ENCODE measurements around the gene TENM4. TPM values are rescaled to one million over a fixed set of nuclear protein-coding genes. Genes with fewer than 3 reads are reported as not detected.

The TENM4 gene
- total and polyA plus RNA-seq, 10 of the 15 experiments (the other 5 are each of a cell fraction or from before 2014, with no cell fraction given) = 0.03 to 0.12 (median 0.06) TPM; not detected in 7

GRCh38 chr11:79044201-79044600, 396.6 kb downstream of the TENM4 start:
- ATAC-seq (no peak), DNase-seq (ENCODE audit: low read depth, low spot score) (no peak), FAIRE-seq (no peak)
- BruUV-seq (replicated peaks) = no TSS peak
- Histone ChIP-seq H3K4me3 (no peak overlapping the region), H3K9ac (ENCODE audit: control insufficient read depth, insufficient read depth, low read length) (no peak overlapping the region), H3K27me3 (replicated peaks in 1 of 2; ENCODE audit: control insufficient read depth in 2 of 2, insufficient read depth in 2 of 2, low read length in 1 of 2) (no peaks in the 10 kb centered on the region; a peak in 2 of 4 replicates), H3K79me2 (ENCODE audit: control insufficient read depth, insufficient read depth, low read length) (no peaks in the 10 kb centered on the region), H4K20me1 (ENCODE audit: control insufficient read depth, insufficient read depth) (no peaks in the 10 kb centered on the region), H3K36me3 (ENCODE audit: control insufficient read depth in 2 of 2, insufficient read depth in 2 of 2, low read length in 1 of 2) (no peaks in the 10 kb centered on the region), H2AFZ (ENCODE audit: control insufficient read depth, low read depth, low read length) (no peak overlapping the region), H3K4me2 (ENCODE audit: control insufficient read depth, insufficient read depth) (no peak overlapping the region), H3K4me1 (ENCODE audit: control insufficient read depth, insufficient read depth, low read length) (no peaks in the 10 kb centered on the region), H3K9me3 (replicated peaks; ENCODE audit: control insufficient read depth, insufficient read depth, low read length) (no peaks in the 10 kb centered on the region), H3K27ac (ENCODE audit: control insufficient read depth, insufficient read depth) (no peak overlapping the region)
- ChIA-PET RAD21 (ENCODE audit: unreplicated experiment) (interaction anchor here (1.3 kb wide), 1 partner anchor 56 kb away, joined by 3 read pairs; no protein-coding TSS in a partner anchor), CTCF (interaction anchor here (1.2 kb wide), 1 partner anchor 10 kb away, joined by 6 read pairs; no protein-coding TSS in a partner anchor), SMC1A (ENCODE audit: uncharacterized antibody, unreplicated experiment) (interaction anchor here (1.6 to 2.1 kb wide), 2 partner anchors 9 to 10 kb away, joined by 5 read pairs; no protein-coding TSS in a partner anchor), POLR2A (no interaction called here)
- TF ChIP-seq NR2C1 (IDR thresholded peaks at IDR 0.05) = no peak
- TF ChIP-seq POLR2AphosphoS5 (IDR thresholded peaks at IDR 0.05; ENCODE audit: low read length) = no peak
- TF ChIP-seq CHD2 (IDR thresholded peaks at IDR 0.05; ENCODE audit: borderline replicate concordance, low read depth, low read length) = no peak
- TF ChIP-seq, protein P1, sequence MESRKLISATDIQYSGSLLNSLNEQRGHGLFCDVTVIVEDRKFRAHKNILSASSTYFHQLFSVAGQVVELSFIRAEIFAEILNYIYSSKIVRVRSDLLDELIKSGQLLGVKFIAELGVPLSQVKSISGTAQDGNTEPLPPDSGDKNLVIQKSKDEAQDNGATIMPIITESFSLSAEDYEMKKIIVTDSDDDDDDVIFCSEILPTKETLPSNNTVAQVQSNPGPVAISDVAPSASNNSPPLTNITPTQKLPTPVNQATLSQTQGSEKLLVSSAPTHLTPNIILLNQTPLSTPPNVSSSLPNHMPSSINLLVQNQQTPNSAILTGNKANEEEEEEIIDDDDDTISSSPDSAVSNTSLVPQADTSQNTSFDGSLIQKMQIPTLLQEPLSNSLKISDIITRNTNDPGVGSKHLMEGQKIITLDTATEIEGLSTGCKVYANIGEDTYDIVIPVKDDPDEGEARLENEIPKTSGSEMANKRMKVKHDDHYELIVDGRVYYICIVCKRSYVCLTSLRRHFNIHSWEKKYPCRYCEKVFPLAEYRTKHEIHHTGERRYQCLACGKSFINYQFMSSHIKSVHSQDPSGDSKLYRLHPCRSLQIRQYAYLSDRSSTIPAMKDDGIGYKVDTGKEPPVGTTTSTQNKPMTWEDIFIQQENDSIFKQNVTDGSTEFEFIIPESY (IDR thresholded peaks at IDR 0.05) = no peak
- no peak for TF ChIP-seq RAD51 (IDR thresholded peaks at IDR 0.05)
- no peak for TF ChIP-seq ZZZ3 (IDR thresholded peaks at IDR 0.05; ENCODE audit: control insufficient read depth, insufficient read length, low read depth)
- no peak for TF ChIP-seq ZBTB11 (CRISPR knock-in tag; IDR thresholded peaks at IDR 0.05)
- TF ChIP-seq REST (IDR thresholded peaks at IDR 0.05; ENCODE audit: low read depth, low read length) = no peak
- no peak for TF ChIP-seq CEBPB (IDR thresholded peaks at IDR 0.05; ENCODE audit: borderline replicate concordance in 1 of 2, low read depth in 2 of 2, low read length in 2 of 2)
- WGBS (ENCODE audit: insufficient coverage, insufficient replicate concordance, low lambda C conversion rate, missing lambda C conversion rate) = 82% methylated on average over 2 of the region's 2 CpGs
- in situ Hi-C loops (cut with MboI) = no loop called here
- intact Hi-C loops (cut with micrococcal nuclease; ENCODE audit: unreplicated experiment) = no loop called here
